C4-2B (cell line): Measurements from ENCODE around the gene SYT1.

ENCODE experiments used
- CTCF ChIP-seq: fragments of 450-650 bp; conservative IDR thresholded peaks from 2 replicates; pipeline ENCODE4 v1.5.1; 2017; ENCODE audit warnings: mild to moderate bottlenecking
- ZFX ChIP-seq: fragments of 450-650 bp; IDR thresholded peaks from 2 replicates; pipeline ENCODE4 v1.6.1; 2017

GRCh38 chr12:79128956-79129355 is 264.4 kb downstream of the SYT1 start:
- TF ChIP-seq CTCF (no peak), ZFX (no peak)
